ENCODE data around the gene NOC4L. TPM values are rescaled to one million over a fixed set of nuclear protein-coding genes. Genes with fewer than 3 reads are reported as not detected.

The NOC4L gene
- total and polyA plus RNA-seq, 2 of the 4 experiments (the other 2 are of a cell fraction): 5.2 to 13.4 TPM

GRCh38 chr12:132196873-132197390 lies 52.7 kb downstream of the NOC4L start:
- dilution Hi-C loops (cut with HindIII; ENCODE audit: low sequenced_read_pairs, unreplicated experiment): no loop called here
- no peak overlapping the region for H2AFZ ChIP-seq (replicated peaks; ENCODE audit: low read length, poor library complexity)

More at GRCh38 chr12:132196873-132197390, 52.7 kb downstream of the NOC4L start:
- in situ Hi-C loops (cut with MboI; ENCODE audit: low sequenced_read_pairs): no loop called here
- Histone ChIP-seq H3K27me3 (ENCODE audit: control insufficient read depth, insufficient read depth, low read length) (peaks cover 2% of the 10 kb centered on the region), H3K23ac (ENCODE audit: low read depth, low read length) (no peak overlapping the region), H3K36me3 (ENCODE audit: control insufficient read depth, insufficient read depth, low read length) (no peaks in the 10 kb centered on the region), H2AK9ac (replicated peaks; ENCODE audit: low read depth, low read length, poor library complexity) (no peak overlapping the region), H3K4ac (ENCODE audit: low read depth, low read length) (no peak overlapping the region), H2BK120ac (ENCODE audit: low read depth, low read length) (no peak overlapping the region), H2BK5ac (ENCODE audit: low read depth, low read length, poor library complexity, severe bottlenecking) (no peak overlapping the region), H4K5ac (ENCODE audit: low read depth, low read length) (no peak overlapping the region), H3K18ac (ENCODE audit: low read depth, low read length) (no peak overlapping the region), H3K9me1 (ENCODE audit: insufficient read depth, low read length) (no peaks in the 10 kb centered on the region), H4K8ac (ENCODE audit: low read depth in 2 of 2, low read length in 2 of 2) (no peak overlapping the region), H3K4me3 (ENCODE audit: insufficient read depth, low read depth, low read length) (no peak overlapping the region), H4K91ac (ENCODE audit: insufficient read depth, low read depth, low read length) (no peak overlapping the region), H4K20me1 (ENCODE audit: insufficient read depth, low read length) (no peaks in the 10 kb centered on the region), H2BK20ac (ENCODE audit: low read depth, low read length) (no peak overlapping the region), H3K79me1 (ENCODE audit: low read depth in 1 of 2, low read length in 2 of 2) (no peaks in the 10 kb centered on the region), H3K14ac (replicated peaks; ENCODE audit: low read depth, low read length) (no peak overlapping the region), H3K27ac (ENCODE audit: insufficient read depth, low read length) (no peak overlapping the region), H3K9ac (ENCODE audit: low read depth, low read length) (no peak overlapping the region), H2BK15ac (ENCODE audit: low read depth, low read length) (no peak overlapping the region), H2AK5ac (ENCODE audit: low read depth, low read length) (no peak overlapping the region), H3K56ac (ENCODE audit: extremely low read depth, insufficient read depth, low read length) (no peak overlapping the region), H3K4me2 (ENCODE audit: low read depth, low read length) (no peak overlapping the region), H3K4me1 (ENCODE audit: control insufficient read depth, insufficient read depth, low read length) (no peaks in the 10 kb centered on the region), H3K9me3 (ENCODE audit: control insufficient read depth, insufficient read depth, low read length) (peaks cover 12% of the 10 kb centered on the region)
- no peak for ATAC-seq (ENCODE audit: low read depth)
- no peak for DNase-seq
- ChIA-PET CTCF (no interaction called here), POLR2A (ENCODE audit: unreplicated experiment) (no interaction called here)
- 76% methylated on average over 22 of the region's 22 CpGs; no CpG with 5 or more reads in 1 of the 2 experiments for WGBS, 2 experiments (ENCODE audit: extremely low coverage in 2 of 2, insufficient read length in 1 of 2)
- intact Hi-C loops (cut with micrococcal nuclease): no loop called here
- no TSS peak for BruUV-seq (replicated peaks)
- TF ChIP-seq USF2 (IDR thresholded peaks at IDR 0.05; ENCODE audit: low read depth, low read length) (no peak), CHD1 (IDR thresholded peaks at IDR 0.05; ENCODE audit: low read depth, low read length) (no peak), MXI1 (IDR thresholded peaks at IDR 0.05; ENCODE audit: borderline replicate concordance, low read depth, low read length) (no peak), SMC3 (IDR thresholded peaks at IDR 0.05; ENCODE audit: low read depth, low read length) (no peak), CEBPB (IDR thresholded peaks at IDR 0.05; ENCODE audit: low read depth, low read length) (no peak), MAZ (IDR thresholded peaks at IDR 0.05; ENCODE audit: borderline replicate concordance, low read depth, low read length) (no peak), RAD21 (IDR thresholded peaks at IDR 0.05; ENCODE audit: low read length) (no peak), MAFK (IDR thresholded peaks at IDR 0.05; ENCODE audit: low read depth, low read length) (no peak), RFX5 (IDR thresholded peaks at IDR 0.05; ENCODE audit: low read depth, low read length) (no peak), BHLHE40 (IDR thresholded peaks at IDR 0.05; ENCODE audit: low read depth, low read length) (no peak), POLR2A (IDR thresholded peaks at IDR 0.05; ENCODE audit: low read depth, low read length) (no peak), ELK1 (IDR thresholded peaks at IDR 0.05; ENCODE audit: borderline replicate concordance, low read depth, low read length) (no peak), FOS (IDR thresholded peaks at IDR 0.05; ENCODE audit: low read depth, low read length) (no peak), RCOR1 (IDR thresholded peaks at IDR 0.05; ENCODE audit: insufficient replicate concordance, low read length) (no peak), NFE2L2 (IDR thresholded peaks at IDR 0.05; ENCODE audit: low read depth, low read length) (no peak)
- TF ChIP-seq, protein P1, sequence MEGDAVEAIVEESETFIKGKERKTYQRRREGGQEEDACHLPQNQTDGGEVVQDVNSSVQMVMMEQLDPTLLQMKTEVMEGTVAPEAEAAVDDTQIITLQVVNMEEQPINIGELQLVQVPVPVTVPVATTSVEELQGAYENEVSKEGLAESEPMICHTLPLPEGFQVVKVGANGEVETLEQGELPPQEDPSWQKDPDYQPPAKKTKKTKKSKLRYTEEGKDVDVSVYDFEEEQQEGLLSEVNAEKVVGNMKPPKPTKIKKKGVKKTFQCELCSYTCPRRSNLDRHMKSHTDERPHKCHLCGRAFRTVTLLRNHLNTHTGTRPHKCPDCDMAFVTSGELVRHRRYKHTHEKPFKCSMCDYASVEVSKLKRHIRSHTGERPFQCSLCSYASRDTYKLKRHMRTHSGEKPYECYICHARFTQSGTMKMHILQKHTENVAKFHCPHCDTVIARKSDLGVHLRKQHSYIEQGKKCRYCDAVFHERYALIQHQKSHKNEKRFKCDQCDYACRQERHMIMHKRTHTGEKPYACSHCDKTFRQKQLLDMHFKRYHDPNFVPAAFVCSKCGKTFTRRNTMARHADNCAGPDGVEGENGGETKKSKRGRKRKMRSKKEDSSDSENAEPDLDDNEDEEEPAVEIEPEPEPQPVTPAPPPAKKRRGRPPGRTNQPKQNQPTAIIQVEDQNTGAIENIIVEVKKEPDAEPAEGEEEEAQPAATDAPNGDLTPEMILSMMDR (conservative IDR thresholded peaks at IDR 0.05; ENCODE audit: low read depth, low read length): no peak
